ENCODE measurements around the gene EXOC6. TPM values are rescaled to one million over a fixed set of nuclear protein-coding genes. Genes with fewer than 3 reads are reported as not detected.

Gene EXOC6, protein sequence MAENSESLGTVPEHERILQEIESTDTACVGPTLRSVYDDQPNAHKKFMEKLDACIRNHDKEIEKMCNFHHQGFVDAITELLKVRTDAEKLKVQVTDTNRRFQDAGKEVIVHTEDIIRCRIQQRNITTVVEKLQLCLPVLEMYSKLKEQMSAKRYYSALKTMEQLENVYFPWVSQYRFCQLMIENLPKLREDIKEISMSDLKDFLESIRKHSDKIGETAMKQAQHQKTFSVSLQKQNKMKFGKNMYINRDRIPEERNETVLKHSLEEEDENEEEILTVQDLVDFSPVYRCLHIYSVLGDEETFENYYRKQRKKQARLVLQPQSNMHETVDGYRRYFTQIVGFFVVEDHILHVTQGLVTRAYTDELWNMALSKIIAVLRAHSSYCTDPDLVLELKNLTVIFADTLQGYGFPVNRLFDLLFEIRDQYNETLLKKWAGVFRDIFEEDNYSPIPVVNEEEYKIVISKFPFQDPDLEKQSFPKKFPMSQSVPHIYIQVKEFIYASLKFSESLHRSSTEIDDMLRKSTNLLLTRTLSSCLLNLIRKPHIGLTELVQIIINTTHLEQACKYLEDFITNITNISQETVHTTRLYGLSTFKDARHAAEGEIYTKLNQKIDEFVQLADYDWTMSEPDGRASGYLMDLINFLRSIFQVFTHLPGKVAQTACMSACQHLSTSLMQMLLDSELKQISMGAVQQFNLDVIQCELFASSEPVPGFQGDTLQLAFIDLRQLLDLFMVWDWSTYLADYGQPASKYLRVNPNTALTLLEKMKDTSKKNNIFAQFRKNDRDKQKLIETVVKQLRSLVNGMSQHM
- 8.6 and 32.2 TPM in 2 replicates for total RNA-seq (2014; rRNA removed; shearing (Covaris generic))
- polyA plus RNA-seq (2015; cell fraction: cytosol; rRNA removed): 7.7 and 11.5 TPM in 2 replicates
- polyA plus RNA-seq (2015; cell fraction: nucleus; rRNA removed): 14.1 and 17.3 TPM in 2 replicates

DNA sequence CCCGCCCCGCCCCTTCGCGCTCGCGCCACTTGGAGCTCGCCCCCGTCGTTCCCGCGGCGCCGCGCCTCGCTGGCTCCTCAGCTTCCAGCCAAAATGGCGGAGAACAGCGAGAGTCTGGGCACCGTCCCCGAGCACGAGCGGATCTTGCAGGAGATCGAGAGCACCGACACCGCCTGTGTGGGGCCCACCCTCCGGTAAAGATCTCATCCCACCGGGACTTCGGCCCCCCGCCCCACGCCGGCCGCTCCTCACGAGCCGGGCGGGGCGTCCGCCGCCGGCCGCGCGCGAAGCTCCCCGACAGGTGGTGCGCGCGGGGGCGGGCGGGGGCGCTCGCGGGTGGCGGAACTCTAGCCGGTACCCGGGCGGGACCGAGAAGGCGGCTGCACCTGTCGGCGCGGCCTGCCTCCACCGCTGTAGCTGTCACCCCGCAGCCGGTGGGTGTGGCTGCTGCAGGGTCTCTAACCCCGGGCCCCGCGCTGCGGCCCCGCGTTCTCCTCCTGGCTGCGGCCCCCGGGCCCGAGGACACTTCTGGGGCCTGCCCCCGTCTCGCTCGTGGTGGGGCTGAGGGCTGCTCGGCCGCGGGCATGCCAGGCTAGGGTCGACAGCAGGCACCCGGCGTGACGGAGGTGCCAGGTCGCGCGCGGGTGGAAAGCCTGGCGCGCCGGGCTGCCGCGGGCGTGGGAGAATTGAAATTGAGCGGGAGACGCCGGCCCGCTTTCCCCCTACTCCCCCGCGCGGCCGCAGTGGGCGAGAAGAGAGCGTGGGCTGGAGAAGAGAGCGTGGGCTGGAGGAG is at the start of gene EXOC6:
EXOC6 (plus strand) TSS at position 80 of the 793 bp plus-strand sequence; CDS start at position 94, 14 bp downstream.
- peak; percentile 59 for DNase-seq (ENCODE audit: low read depth)

DNA sequence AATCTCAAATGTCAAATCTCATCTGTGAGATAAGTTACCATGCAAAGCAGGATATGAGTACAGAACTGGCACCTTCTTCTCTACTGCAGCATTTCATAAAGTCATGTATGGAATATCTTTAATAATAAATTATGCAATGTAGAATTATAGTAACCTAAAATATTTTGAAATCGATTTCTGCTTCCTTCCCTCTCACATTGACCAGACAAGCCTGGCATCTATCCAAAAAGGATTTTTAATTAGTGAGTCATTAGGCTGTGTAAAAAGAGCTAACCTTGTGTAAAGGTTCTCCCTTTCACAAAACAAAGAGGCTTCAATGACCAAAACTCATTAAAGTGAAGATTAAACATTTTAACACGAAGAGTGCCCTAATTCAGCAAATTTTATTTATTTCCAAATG is 48.8 kb upstream of the EXOC6 start:
- no peak for DNase-seq (ENCODE audit: low read depth)

DNA sequence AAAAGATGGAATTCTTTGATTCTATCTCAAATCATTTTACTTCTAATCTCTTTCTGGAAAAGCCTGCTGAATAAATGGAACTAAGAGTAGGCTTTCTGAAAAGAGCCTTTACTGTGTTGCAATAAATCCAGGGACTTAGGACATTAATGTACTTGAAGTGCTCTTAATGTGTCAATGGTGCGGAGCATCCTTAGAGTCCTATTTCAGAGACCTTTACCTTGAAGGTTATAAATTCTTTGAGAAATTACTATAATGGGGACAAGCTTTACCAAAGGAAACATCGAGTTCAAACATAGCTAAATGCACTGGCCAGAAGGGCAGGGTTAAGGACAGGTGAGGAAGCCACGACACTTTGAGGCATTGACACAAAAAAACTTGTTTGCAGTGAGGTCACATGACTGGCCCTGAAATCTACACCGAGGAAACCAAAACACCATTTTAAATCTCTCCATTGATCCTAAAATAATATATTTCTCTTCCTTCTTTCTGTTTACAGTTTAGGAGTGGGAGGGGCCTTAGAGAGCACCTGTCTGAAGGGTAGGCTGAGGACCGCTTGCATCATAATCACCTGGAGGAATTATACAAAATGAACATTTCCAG is 48.1 kb upstream of the EXOC6 start:
- DNase-seq (ENCODE audit: low read depth): no peak

DNA sequence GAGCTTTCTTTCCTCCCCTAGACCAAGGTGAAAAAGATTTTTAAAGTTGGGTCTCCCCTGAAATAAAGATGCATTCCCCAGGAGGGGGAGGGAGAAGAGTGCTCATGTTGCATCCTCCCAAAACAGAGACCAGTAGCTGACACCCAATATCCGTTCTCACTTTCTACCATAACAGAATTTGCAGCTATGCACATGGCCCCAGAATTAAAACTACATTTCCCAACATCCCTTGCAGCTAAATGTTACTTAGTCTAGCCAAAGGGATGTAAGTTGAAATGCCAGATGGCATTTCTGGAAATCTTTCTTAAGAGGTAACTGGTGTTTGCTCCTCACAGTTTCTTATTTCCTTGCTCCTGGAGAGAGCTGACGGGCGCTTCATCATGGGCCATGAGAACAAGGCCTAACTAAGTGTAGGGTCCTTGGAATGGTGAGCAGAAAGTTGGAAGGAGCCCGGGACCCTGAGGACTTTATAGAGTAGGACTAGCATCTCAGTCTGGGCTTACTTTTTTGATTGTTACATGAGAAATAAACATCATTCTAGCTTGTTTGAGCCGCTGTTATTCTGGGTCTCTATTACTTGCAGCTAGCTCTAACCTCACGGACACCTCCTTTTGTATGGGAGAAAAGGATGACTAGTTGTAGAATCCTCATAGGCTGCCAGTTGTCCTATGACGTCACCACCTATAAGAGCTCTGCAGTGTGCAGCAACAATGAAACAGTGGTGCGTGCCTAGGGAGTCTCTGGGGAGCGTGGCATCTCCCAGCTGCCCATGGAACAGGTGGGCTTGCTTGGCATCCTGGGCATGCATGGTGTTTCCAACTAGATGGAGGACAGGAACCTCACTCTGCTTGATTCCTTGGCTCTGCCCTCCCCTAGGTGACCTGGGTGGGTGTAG is 46.1 kb upstream of the EXOC6 start:
- no peak for DNase-seq (ENCODE audit: low read depth)

DNA sequence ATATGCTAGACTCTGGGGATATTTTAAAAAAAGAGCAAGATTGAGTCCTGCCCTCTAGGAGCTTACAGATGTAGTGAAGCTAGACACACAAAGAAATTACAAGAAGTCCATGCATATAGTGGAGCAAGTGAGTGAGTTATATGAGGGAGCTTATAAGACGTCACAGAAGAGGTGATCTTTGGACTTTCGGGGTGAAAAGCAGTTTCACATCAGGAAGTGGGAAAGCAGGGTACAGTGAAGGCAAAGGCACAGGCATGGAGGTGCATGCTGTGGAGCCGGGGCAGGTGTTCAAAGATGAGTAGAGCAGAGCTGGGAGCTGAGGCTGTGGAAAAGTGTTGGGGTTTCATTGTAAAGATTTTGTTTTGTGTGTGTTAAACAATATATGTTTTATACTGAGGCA is 38.5 kb upstream of the EXOC6 start:
- no peak for DNase-seq (ENCODE audit: low read depth)

DNA sequence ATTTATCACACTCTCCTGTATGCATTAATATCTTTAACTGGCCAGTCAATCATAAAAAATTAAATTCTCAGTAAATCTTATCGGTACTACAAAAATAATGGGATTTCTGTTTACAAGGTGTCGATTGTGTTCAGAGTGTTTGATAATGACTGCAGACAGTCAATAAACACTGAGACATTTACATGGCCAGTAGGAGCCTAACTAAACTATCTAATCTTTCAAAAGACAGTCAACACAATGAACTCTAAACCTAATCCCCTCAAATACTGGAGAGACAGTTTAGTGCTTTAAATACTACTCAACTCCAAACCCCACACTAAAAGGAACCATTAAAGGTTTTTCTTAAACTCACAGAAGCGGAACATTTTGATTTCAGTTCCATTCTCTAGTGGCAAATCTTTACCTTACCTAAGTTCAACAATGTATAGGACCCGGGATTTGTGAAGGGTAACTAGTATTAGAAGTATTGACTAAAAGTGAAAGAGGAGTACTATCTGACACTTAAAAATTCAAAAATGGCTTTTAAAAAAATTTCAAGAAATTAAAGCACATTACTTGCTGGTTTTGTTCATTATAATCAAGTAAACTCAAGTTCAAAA is 37.3 kb upstream of the EXOC6 start:
- no peak for DNase-seq (ENCODE audit: low read depth)

DNA sequence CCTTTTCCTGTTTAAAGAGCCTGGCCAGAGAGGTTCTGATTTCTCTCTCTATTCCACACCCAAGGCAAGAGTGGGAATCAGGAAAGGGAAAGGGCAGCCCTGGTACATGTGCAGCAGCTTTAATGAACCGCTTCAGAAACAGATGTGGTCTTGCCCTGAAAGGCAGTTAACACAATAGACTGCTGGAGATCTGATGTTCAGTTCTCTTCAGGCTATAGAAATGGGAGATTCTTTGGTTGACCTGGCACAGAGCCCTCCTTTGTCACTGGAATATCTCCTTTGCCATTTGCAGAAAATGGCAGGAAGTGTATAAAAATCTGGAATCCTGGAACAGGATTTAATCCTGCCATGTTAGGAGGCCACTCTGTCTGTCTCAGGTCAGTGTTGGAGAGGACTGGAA is 36.3 kb upstream of the EXOC6 start:
- no peak for DNase-seq (ENCODE audit: low read depth)

DNA sequence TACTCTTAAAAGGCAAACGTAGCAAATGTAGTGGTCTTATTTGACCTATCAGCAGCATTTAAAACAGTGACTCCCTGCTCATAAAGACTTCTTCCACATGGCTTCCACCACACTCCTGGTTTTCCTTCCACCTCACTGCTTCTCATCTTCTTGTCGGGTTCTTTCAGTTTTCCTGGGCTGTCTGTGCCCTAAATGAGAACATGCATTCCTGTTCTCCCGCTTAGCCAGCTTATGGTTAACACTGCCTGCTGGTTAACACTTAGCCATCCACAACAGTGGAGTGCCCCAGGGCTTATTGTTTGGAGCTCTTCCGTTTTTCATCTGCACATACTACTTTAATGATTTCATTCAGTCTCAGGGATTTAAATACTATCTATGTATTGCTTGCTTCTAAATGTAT is 34.3 kb upstream of the EXOC6 start:
- DNase-seq (ENCODE audit: low read depth): no peak

DNA sequence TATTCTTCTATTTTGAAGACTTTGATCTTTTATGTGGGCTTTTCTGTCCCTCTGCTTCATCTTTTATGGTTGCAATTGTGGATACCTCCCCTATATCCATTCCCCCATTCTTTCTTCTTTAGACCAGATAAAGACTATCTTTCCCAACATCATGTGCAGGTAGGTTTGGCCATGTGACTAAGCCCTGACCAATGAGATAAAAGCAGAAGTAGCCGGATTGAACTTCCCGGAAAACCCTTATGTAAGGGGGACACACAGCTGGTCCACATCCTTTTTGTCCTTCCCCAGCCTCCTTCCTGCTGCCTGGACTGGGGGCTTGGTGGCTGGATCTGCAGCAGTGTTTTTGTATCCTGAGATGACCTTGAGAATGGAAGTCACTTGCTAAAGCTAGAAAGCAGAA is 33.5 kb upstream of the EXOC6 start:
- no peak for DNase-seq (ENCODE audit: low read depth)

DNA sequence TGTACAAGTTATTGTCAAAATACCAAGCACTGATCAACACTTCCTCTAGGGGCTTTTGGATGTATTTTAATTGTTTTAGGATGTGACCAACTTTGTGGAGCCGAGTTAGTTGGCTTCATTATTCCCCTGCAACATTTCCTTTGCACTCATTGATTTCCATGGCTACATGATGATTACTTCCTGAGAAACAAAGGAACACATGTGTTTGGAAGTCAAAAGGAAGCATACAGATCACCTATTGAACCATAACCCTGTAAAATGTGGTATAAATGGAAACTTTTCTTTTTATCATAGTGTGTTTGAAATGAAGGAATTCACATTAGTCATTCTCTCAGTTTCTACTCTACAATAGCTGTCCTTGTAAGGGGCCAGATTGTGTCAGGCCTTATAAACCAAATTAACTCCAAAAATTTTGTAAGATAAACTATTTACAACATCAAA is 32.2 kb upstream of the EXOC6 start:
- DNase-seq (ENCODE audit: low read depth): peak; percentile 75

DNA sequence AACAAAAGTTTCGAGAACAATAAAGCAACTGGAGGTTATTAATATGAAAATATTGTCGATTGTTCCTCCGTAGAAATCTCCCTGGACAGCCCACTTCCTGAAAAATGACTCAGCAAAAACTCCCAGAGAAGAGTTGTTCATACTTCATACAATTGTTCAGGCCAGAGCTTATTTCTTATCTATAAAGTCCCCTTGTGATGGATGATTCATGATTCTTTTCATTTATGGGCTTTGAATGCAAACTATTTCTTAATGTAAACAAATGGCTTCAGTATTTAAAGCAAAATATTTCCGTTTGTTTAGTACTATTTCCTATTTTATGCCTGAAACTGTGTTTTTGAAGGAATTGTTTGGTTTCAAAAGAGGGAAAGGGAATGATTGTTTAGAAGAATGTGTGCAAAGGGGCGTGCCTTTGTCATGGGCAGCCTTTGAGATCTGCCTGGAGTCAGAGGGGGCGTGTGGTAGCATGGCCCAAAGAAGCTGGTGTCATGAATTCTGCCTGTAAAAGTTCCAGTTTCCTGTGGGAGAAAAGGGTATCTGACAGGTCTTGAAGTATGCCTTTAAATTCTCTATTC is 26.2 kb upstream of the EXOC6 start:
- DNase-seq (ENCODE audit: low read depth): peak; percentile 82

DNA sequence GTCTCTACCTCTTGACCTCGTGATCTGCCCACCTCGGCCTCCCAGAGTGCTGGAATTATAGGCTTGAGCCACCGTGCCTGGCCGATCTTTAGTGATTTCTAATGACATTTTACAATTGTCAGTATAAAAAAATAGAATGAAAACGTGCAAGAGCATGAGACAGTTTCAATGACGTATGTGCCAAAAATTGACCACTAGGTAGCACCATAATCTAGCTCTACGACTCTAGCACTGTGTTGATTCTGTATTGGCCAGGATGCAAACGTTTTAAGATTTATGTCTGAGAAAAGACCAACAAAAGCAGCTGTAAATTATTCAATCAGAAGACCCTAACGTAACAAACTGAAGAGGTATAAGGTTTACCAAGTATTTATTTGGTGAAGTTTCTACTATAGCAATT is 25.4 kb upstream of the EXOC6 start:
- DNase-seq (ENCODE audit: low read depth): no peak

DNA sequence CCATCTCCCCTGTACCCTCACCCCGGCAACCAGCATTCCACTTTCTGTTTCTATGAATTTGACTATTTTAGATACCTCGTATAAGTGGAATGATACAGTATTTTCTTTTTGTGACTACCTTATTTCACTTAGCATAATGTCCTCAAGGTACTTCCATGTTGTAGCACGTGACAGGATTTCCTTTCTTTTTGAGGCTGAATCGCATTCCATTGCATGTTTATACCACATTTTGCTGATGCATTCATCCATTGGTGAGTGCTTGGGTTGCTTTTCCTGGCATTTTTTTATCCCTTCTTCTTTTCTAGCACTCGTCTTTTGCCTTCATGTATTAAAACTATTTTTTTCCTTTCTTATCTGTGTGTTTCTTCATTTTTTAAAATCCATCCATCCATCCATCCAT is 22.3 kb upstream of the EXOC6 start:
- no peak for DNase-seq (ENCODE audit: low read depth)

DNA sequence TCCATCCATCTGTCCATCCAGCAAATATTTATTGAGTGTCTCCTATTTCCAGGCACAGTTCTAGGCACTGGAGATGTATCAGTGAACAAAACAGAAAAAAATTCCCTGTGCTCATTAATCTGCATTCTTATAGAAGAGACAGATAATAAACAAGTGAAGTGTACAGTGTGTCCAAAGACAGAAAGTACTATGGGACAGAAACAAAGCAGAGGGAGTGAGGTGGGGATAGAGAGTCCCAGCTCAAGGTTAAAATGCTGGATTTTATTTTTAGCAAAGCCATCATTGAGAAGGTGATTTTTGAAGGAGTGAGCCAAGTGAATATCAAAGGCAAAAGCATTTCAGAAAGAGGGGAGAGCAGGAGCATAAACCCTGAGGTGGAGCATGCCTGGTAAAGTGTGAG is 21.8 kb upstream of the EXOC6 start:
- no peak for DNase-seq (ENCODE audit: low read depth)

DNA sequence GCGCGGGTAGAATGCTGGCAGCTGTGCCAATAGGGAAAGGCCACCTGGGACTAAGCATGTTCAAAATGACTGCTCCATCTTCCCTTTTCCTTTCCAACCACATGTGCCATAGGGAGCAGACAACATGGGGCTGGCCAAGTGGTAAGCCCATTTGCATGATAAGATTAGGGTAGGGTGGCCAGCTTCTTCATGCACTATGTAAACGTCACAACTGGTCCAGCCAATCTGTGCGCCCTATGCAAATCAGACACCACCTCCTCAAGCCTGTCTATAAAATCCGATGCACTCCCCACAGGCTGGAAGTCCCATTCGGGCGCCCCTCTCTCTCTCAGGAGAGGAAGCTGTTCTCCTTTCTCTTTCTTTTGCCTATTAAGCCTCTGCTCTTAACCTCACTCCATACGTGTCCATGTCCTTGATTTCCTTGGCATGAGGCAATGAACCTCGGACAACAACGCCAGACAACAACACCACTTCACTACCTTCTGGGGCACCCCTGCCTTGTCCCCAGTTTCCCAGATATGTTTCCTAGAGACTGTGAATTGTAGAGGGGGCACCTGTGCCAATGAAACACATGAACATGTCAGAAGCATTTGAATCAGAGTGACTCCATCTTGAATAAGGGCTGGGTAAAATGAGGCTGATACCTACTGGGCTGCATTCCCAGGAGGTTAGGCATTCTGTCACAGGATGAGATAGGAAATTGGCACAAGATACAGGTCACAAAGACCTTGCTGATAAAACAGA is 19.1 kb upstream of the EXOC6 start:
- no peak for DNase-seq (ENCODE audit: low read depth)

DNA sequence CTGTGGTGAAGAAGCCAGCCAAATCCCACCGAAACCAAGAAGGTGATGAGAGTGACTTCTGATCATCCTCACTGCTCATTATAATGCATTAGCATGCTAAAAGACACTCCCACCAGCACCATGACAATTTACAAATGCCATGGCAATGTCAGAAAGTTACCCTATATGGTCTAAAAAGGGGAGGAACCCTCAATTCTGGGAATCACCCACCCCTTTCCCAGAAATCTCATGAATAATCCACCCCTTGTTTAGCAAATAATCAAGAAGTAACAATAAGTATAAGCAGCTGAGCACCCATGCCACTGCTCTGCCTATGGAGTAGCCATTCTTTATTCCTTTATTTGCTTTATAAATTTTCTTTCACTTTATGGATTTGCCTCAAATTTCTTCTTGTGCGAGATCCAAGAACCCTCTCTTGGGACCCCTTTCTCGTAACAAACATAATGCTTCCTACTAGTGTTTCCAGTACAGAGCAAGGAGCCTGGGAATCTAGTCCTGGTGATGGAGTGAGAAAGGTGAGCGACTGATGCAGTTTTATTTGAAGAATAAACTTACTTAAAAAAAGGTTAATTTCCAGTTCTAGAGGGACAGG is 18.4 kb upstream of the EXOC6 start:
- DNase-seq (ENCODE audit: low read depth): no peak

DNA sequence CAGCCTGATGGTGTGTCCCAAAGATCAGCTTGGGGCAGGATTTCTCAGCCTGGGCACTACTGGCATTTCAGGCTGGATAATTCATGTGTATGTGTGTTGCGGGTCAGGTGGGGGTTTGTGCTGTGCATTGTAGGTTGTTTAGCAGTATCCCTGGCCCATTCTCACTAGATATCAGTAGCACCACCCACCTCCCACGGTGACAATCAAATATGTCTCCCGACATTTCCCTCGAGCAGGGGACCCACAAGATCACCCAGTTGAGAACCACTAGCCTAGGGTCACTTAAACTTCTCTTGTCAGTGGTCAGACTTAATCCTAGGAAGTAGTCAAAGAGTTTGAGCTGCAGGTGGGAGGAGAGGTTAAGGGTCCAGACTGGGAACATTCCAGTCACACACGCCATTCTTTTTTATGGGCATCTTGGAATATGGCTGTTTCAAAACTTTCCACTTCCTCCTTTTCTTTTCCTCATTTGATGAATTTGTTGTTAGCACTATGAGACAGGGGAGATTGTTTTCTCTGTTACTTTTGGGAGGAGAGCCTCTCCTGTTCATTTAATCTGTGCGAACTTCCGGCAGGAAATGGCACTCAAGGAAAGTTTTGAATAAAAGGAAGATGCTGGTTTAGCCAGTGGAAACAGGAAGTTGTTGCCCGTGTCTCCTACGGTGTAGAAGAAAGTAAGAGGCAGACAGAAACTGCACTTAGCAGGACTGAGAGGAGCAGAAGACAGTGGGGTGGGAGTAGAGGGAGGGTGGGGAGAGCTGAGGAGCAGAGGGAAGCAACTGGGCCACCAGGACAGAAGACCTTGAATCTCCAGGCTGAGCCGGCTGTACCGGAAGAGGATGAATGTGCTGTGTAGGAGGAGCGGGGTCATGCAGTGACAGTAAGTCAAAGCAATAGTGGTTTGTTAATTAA is 17.6 kb upstream of the EXOC6 start:
- no peak for DNase-seq (ENCODE audit: low read depth)
